ENCODE results near the gene RNF157.

DNA sequence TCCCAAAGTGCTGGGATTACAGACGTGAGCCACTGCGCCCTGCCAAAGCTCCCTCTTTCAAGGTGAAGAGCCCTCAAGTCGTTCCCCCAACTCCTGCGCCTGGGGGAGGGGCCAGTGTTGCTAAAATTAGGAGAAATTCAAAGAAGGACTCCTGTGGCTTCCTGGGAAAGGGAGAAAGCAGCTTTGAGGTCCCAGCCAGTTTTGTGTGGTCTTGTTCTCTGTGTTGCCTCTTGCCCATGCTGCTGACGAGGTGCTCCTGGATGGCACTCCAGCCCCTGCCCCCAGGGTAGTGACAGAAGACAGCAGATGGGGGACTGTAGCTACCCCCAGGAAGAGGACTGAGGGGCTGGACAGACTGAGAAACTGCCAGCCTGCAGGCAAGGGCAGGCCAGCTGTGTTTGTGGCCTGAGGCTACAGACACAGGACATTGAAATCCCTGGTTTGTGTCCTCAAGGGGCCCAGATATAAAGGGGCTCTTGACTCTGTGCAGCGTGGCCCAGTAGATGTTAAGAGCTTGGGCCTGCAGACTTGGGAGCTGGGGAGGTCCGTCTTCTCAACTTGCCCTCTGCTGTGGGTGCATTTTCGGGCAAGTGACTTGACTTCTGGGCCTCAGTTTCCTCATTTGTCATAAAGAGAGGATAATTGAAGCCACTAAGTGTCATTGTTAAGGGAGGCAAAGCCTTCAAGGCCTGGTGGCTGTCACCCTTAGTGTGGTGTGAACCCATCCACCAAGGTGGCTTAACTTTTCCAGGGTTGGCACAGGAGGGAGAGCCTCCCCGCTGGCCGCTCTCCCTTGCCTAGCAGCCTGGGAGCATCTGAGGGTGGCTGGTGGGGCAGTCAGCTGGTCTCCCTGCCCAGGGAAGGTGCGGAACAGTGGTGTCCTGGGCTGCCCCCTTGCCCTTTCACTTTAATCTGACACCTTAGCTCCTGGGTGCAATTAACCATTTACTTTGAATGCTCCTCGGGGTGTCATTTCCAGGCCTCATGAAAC lies 29.0 kb upstream of the RNF157 start:
- peak in 1 of 2 experiments; percentile 14; a peak in 1 of 4 replicates for TF ChIP-seq POLR2A (IDR thresholded peaks at IDR 0.05; ENCODE audit: insufficient read depth in 1 of 2, low read depth in 2 of 2, low read length in 2 of 2)
- TF ChIP-seq SMARCC2 (IDR thresholded peaks at IDR 0.05): no peak
- TF ChIP-seq, protein P1, sequence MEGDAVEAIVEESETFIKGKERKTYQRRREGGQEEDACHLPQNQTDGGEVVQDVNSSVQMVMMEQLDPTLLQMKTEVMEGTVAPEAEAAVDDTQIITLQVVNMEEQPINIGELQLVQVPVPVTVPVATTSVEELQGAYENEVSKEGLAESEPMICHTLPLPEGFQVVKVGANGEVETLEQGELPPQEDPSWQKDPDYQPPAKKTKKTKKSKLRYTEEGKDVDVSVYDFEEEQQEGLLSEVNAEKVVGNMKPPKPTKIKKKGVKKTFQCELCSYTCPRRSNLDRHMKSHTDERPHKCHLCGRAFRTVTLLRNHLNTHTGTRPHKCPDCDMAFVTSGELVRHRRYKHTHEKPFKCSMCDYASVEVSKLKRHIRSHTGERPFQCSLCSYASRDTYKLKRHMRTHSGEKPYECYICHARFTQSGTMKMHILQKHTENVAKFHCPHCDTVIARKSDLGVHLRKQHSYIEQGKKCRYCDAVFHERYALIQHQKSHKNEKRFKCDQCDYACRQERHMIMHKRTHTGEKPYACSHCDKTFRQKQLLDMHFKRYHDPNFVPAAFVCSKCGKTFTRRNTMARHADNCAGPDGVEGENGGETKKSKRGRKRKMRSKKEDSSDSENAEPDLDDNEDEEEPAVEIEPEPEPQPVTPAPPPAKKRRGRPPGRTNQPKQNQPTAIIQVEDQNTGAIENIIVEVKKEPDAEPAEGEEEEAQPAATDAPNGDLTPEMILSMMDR (CRISPR knock-in tag; IDR thresholded peaks at IDR 0.05): no peak
- TF ChIP-seq KDM6A (CRISPR knock-in tag; IDR thresholded peaks at IDR 0.05; ENCODE audit: low read depth): no peak
- TF ChIP-seq, protein P2, sequence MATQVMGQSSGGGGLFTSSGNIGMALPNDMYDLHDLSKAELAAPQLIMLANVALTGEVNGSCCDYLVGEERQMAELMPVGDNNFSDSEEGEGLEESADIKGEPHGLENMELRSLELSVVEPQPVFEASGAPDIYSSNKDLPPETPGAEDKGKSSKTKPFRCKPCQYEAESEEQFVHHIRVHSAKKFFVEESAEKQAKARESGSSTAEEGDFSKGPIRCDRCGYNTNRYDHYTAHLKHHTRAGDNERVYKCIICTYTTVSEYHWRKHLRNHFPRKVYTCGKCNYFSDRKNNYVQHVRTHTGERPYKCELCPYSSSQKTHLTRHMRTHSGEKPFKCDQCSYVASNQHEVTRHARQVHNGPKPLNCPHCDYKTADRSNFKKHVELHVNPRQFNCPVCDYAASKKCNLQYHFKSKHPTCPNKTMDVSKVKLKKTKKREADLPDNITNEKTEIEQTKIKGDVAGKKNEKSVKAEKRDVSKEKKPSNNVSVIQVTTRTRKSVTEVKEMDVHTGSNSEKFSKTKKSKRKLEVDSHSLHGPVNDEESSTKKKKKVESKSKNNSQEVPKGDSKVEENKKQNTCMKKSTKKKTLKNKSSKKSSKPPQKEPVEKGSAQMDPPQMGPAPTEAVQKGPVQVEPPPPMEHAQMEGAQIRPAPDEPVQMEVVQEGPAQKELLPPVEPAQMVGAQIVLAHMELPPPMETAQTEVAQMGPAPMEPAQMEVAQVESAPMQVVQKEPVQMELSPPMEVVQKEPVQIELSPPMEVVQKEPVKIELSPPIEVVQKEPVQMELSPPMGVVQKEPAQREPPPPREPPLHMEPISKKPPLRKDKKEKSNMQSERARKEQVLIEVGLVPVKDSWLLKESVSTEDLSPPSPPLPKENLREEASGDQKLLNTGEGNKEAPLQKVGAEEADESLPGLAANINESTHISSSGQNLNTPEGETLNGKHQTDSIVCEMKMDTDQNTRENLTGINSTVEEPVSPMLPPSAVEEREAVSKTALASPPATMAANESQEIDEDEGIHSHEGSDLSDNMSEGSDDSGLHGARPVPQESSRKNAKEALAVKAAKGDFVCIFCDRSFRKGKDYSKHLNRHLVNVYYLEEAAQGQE (IDR thresholded peaks at IDR 0.05; ENCODE audit: borderline replicate concordance in 1 of 2, low read depth in 1 of 2, low read length in 2 of 2): no peak
- no peak for TF ChIP-seq ZNF776 (CRISPR knock-in tag; IDR thresholded peaks at IDR 0.05)
- no peak for TF ChIP-seq THYN1 (CRISPR knock-in tag; IDR thresholded peaks at IDR 0.05; ENCODE audit: borderline replicate concordance, low read depth)
- TF ChIP-seq NFE2L2 (IDR thresholded peaks at IDR 0.05; ENCODE audit: low read length): no peak
- TF ChIP-seq MAZ (IDR thresholded peaks at IDR 0.05; ENCODE audit: borderline replicate concordance, low read depth, low read length): no peak
- no peak for TF ChIP-seq MAZ (CRISPR knock-in tag; IDR thresholded peaks at IDR 0.05; ENCODE audit: low read depth)
- no peak for TF ChIP-seq KDM5A (IDR thresholded peaks at IDR 0.05; ENCODE audit: borderline replicate concordance, low read length)
